ENCODE results near the gene UBALD1. TPM values are rescaled to one million over a fixed set of nuclear protein-coding genes. Genes with fewer than 3 reads are reported as not detected.

Gene UBALD1
- total RNA-seq, 3 donors from 2014 or later (not counting 1 experiment from before 2014, with no cell fraction given) = 40.8 to 54.4 (median 53.6) TPM

GRCh38 chr16:4654964-4655590 is 40.4 kb upstream of the UBALD1 start:
- H3K27me3 ChIP-seq (ENCODE audit: control insufficient read depth, insufficient read depth, low read length) = no peaks in the 10 kb centered on the region
- Mint-ChIP-seq H3K4me1 (peaks cover 14 to 18% of the 10 kb centered on the region in 2 donors), H3K4me3 (no peak overlapping the region), H3K9me3 (no peaks in the 10 kb centered on the region), H3K36me3 (no peaks in the 10 kb centered on the region), H3K27me3 (ENCODE audit: low read depth in 2 of 2) (no peaks in the 10 kb centered on the region), H3K27ac (no peak overlapping the region)
- peaks cover 15% of the 10 kb centered on the region for H3K4me1 ChIP-seq (ENCODE audit: control insufficient read depth, insufficient read depth, low read length)
- DNase-seq (no peak), ATAC-seq (no peak)
- no peak overlapping the region for H3K4me3 ChIP-seq (ENCODE audit: low read length)
- H3K27ac ChIP-seq (ENCODE audit: low read length) = no peak overlapping the region
- no peaks in the 10 kb centered on the region for H3K9me3 ChIP-seq (ENCODE audit: control insufficient read depth, insufficient read depth, low read length)
- intact Hi-C loops (cut with micrococcal nuclease) = no loop called here
- WGBS (ENCODE audit: insufficient coverage) = 98% methylated on average over 12 of the region's 12 CpGs
- no peak for TF ChIP-seq CTCF (IDR thresholded peaks at IDR 0.05)
- peaks cover 54% of the 10 kb centered on the region for H3K36me3 ChIP-seq (ENCODE audit: control insufficient read depth, insufficient read depth, low read length)

DNA sequence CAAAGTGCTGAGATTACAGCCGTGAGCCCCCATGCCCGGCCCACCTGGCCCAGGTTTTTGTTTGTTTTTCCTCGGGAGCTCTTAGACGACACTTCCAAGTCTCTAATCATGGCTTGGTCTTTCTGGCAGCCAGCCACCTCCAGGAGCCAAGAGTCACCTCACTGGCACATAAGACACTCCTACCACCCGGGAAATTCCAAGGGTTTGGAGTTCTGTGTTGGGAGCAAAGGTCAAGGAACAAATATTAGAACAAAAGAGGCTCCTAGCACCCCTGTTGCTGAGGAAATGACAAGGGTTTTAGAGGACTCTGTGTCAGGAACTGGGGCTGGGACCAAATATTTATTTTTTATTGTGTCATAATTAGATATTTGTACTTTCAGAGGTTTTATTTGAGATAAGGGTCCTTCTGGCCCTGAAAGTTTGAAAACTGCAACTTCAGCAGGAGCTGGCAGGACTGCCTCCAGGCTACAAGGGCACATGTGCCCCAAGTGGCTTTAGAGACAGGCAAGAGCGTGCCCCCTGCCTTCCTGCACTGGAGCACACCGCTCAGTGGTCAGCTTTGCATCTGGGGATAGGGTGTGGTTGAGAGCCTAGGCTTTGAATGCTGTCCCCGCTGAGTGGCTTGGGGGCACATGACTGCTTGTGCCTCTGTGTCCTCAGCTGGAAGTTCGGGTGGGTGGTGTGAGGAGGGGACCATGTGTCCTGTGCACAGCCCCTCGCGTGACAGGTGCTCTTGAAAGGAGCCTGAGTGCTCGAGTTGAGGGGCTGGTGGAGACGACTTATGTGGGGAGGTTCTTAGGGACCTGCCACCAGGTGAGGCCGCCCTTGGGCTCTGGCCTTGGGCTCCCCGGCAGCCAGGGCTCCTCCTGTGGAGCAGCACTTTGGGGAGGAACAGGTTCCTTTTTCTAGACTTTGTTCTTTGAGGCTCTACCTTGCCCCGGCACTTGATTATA is 39.6 kb upstream of the UBALD1 start:
- H3K4me1 ChIP-seq (ENCODE audit: control insufficient read depth, insufficient read depth, low read length) = peaks cover 12% of the 10 kb centered on the region
- H3K27me3 ChIP-seq (ENCODE audit: control insufficient read depth, insufficient read depth, low read length) = no peaks in the 10 kb centered on the region
- Mint-ChIP-seq H3K4me3 (no peak overlapping the region), H3K4me1 (peaks cover 10 to 17% of the 10 kb centered on the region in 2 donors), H3K9me3 (no peaks in the 10 kb centered on the region), H3K27me3 (ENCODE audit: low read depth in 2 of 2) (no peaks in the 10 kb centered on the region), H3K27ac (no peak overlapping the region), H3K36me3 (no peaks in the 10 kb centered on the region)
- intact Hi-C loops (cut with micrococcal nuclease) = no loop called here
- H3K4me3 ChIP-seq (ENCODE audit: low read length) = no peak overlapping the region
- DNase-seq (no peak), ATAC-seq (no peak)
- no peak for TF ChIP-seq CTCF (IDR thresholded peaks at IDR 0.05)
- H3K36me3 ChIP-seq (ENCODE audit: control insufficient read depth, insufficient read depth, low read length) = peaks cover 54% of the 10 kb centered on the region
- H3K27ac ChIP-seq (ENCODE audit: low read length) = no peak overlapping the region
- whole genome bisulfite sequencing (ENCODE audit: insufficient coverage) = 97% methylated on average over 16 of the region's 16 CpGs
- no peaks in the 10 kb centered on the region for H3K9me3 ChIP-seq (ENCODE audit: control insufficient read depth, insufficient read depth, low read length)

DNA sequence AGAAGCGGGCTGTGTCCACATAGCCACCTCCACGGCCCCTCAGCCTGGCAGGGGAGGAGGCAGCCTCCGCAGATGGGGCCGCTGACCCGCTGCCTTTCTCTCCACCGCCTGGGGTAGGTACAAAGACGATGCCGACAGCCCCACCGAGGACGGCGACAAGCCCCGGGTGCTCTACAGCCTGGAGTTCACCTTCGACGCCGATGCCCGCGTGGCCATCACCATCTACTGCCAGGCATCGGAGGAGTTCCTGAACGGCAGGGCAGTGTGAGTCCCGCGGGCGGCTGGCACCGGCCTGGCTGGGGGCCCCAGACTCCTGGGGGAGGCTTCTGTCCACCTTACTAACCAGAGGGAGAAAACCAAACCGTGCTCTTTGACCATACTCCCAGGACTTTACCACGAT is 37.9 kb upstream of the UBALD1 start:
- no peak for TF ChIP-seq CTCF (IDR thresholded peaks at IDR 0.05)
- Mint-ChIP-seq H3K4me3 (no peak overlapping the region), H3K9me3 (no peaks in the 10 kb centered on the region), H3K36me3 (no peaks in the 10 kb centered on the region), H3K27me3 (ENCODE audit: low read depth in 2 of 2) (no peaks in the 10 kb centered on the region), H3K4me1 (peaks cover 18 to 26% of the 10 kb centered on the region in 2 donors), H3K27ac (no peak overlapping the region)
- Histone ChIP-seq H3K27me3 (ENCODE audit: control insufficient read depth, insufficient read depth, low read length) (no peaks in the 10 kb centered on the region), H3K4me1 (ENCODE audit: control insufficient read depth, insufficient read depth, low read length) (peaks cover 9% of the 10 kb centered on the region), H3K36me3 (ENCODE audit: control insufficient read depth, insufficient read depth, low read length) (peaks cover 47% of the 10 kb centered on the region), H3K9me3 (ENCODE audit: control insufficient read depth, insufficient read depth, low read length) (no peaks in the 10 kb centered on the region), H3K4me3 (ENCODE audit: low read length) (no peak overlapping the region), H3K27ac (ENCODE audit: low read length) (no peak overlapping the region)
- no peak for DNase-seq
- intact Hi-C loops (cut with micrococcal nuclease) = no loop called here
- 98% methylated on average over 25 of the region's 25 CpGs for WGBS (ENCODE audit: insufficient coverage)
- ATAC-seq = no peak

Measured in natural killer cell (primary cell).